GM23338 (cell line): Measurements from ENCODE around the gene RGS17. TPM values are rescaled to one million over a fixed set of nuclear protein-coding genes. Genes with fewer than 3 reads are reported as not detected.

Source experiments
- ATAC-seq: fragments of 200-7000 bp; cut with Tn5 transposase; 3 replicates; pipeline ENCODE4 v1.9.1; 2020
- DNase-seq: peaks from one replicate; pipeline ENCODE4 v3.0.0-alpha.2; 2015; ENCODE audit warnings: low spot score
- H2AFZ ChIP-seq: fragments of 200-600 bp; sonication (generic); 2 replicates; pipeline ENCODE4 v1.8.0; 2016; ENCODE audit warnings: antibody characterized with exemption, mild to moderate bottlenecking, moderate library complexity
- H3F3A ChIP-seq: fragments of 200-600 bp; sonication (generic); replicated peaks from 2 replicates; pipeline ENCODE4 v1.8.0; 2017; ENCODE audit warnings: antibody characterized with exemption, mixed run types, low read depth
- H3K27ac ChIP-seq: fragments of 200-600 bp; sonication (generic); 2 replicates; pipeline ENCODE4 v1.6.1; 2016; ENCODE audit warnings: low read depth
- H3K27me3 ChIP-seq: fragments of 200-600 bp; sonication (generic); 2 replicates; pipeline ENCODE4 v1.8.0; 2016; ENCODE audit warnings: mild to moderate bottlenecking, mixed run types, moderate library complexity; ENCODE audit not compliant: insufficient read depth
- H3K36me3 ChIP-seq: fragments of 200-600 bp; sonication (generic); 2 replicates; pipeline ENCODE4 v1.8.0; 2016; ENCODE audit warnings: mild to moderate bottlenecking; ENCODE audit not compliant: insufficient read depth
- H3K4me1 ChIP-seq: fragments of 200-600 bp; sonication (generic); 2 replicates; pipeline ENCODE4 v1.8.0; 2016; ENCODE audit warnings: mild to moderate bottlenecking, moderate library complexity; ENCODE audit not compliant: insufficient read depth
- H3K4me2 ChIP-seq: fragments of 200-600 bp; sonication (generic); 2 replicates; pipeline ENCODE4 v1.7.1; 2017; ENCODE audit warnings: mixed run types
- H3K4me3 ChIP-seq: fragments of 200-600 bp; sonication (generic); 2 replicates; pipeline ENCODE4 v1.6.1; 2016; ENCODE audit warnings: mixed run types
- H3K79me2 ChIP-seq: fragments of 200-600 bp; sonication (generic); replicated peaks from 2 replicates; pipeline ENCODE4 v1.8.0; 2017; ENCODE audit warnings: mild to moderate bottlenecking; ENCODE audit not compliant: insufficient read depth
- H3K9me2 ChIP-seq: fragments of 200-600 bp; sonication (generic); 2 replicates; pipeline ENCODE4 v1.8.0; 2017; ENCODE audit not compliant: insufficient read depth
- H4K20me1 ChIP-seq: fragments of 200-600 bp; sonication (generic); replicated peaks from 2 replicates; pipeline ENCODE4 v1.8.0; 2017; ENCODE audit warnings: mild to moderate bottlenecking; ENCODE audit not compliant: insufficient read depth
- H3K27ac Mint-ChIP-seq: 2 replicates; pipeline ENCODE4 v1.8.0; 2020; ENCODE audit warnings: inconsistent platforms, mild to moderate bottlenecking, moderate library complexity, mixed read lengths
- H3K27me3 Mint-ChIP-seq: 3 replicates; pipeline ENCODE4 v1.8.0; 2022; ENCODE audit warnings: low read depth, mild to moderate bottlenecking, moderate library complexity, mixed read lengths, inconsistent platforms; ENCODE audit not compliant: insufficient read depth, poor library complexity
- H3K36me3 Mint-ChIP-seq: 3 replicates; pipeline ENCODE4 v1.8.0; 2021; ENCODE audit warnings: low read depth, mild to moderate bottlenecking, inconsistent platforms, moderate library complexity, mixed read lengths
- H3K4me1 Mint-ChIP-seq: 3 replicates; pipeline ENCODE4 v1.8.0; 2020; ENCODE audit warnings: mild to moderate bottlenecking, inconsistent platforms, mixed read lengths
- H3K4me3 Mint-ChIP-seq: 3 replicates; pipeline ENCODE4 v1.8.0; 2021; ENCODE audit warnings: moderate library complexity, mild to moderate bottlenecking, inconsistent platforms, mixed read lengths
- H3K9me3 Mint-ChIP-seq: 3 replicates; pipeline ENCODE4 v1.8.0; 2020; ENCODE audit warnings: moderate library complexity, mild to moderate bottlenecking, inconsistent platforms, mixed read lengths
- CREB1 ChIP-seq: fragments of 250-450 bp; sonication (Bioruptor Pico); IDR thresholded peaks from 2 replicates; pipeline ENCODE4 v1.5.0; 2020; ENCODE audit warnings: low read depth, mild to moderate bottlenecking, moderate library complexity
- EZH2 ChIP-seq: fragments of 200-600 bp; sonication (generic); IDR thresholded peaks from one replicate; pipeline ENCODE4 v1.8.0; 2017; ENCODE audit warnings: antibody characterized with exemption, mild to moderate bottlenecking, low read depth; ENCODE audit not compliant: unreplicated experiment
- EZH2phosphoT487 ChIP-seq: fragments of 200-600 bp; sonication (generic); IDR thresholded peaks from one replicate; pipeline ENCODE4 v1.8.1; 2018; ENCODE audit warnings: antibody characterized with exemption; ENCODE audit not compliant: unreplicated experiment
- JUNB ChIP-seq: IDR thresholded peaks from one replicate; pipeline ENCODE4 v1.6.1; 2016; ENCODE audit warnings: antibody characterized with exemption; ENCODE audit not compliant: unreplicated experiment
- NANOG ChIP-seq: IDR thresholded peaks from 2 replicates; pipeline ENCODE4 v1.6.1; 2016; ENCODE audit warnings: antibody characterized with exemption, borderline replicate concordance
- POLR2AphosphoS5 ChIP-seq: IDR thresholded peaks from 2 replicates; pipeline ENCODE4 v1.6.1; 2016; ENCODE audit warnings: antibody characterized with exemption, low read depth
- STAT1 ChIP-seq: IDR thresholded peaks from one replicate; pipeline ENCODE4 v1.6.1; 2016; ENCODE audit warnings: antibody characterized with exemption; ENCODE audit not compliant: unreplicated experiment
- ZNF114 ChIP-seq: fragments of 250-450 bp; sonication (Bioruptor Pico); IDR thresholded peaks from 2 replicates; pipeline ENCODE4 v1.5.0; 2020; ENCODE audit warnings: mild to moderate bottlenecking, moderate library complexity
- ZNF331 ChIP-seq: fragments of 250-450 bp; sonication (Bioruptor Pico); IDR thresholded peaks from 2 replicates; pipeline ENCODE4 v1.5.0; 2020; ENCODE audit warnings: low read depth, mild to moderate bottlenecking, moderate library complexity
- polyA plus RNA-seq: library from polyadenylated mRNA; unstranded; fragments of >200 nt; fragmentation: Nextera tagmentation; extraction: Ambion mirVana; gene quantifications from 2 replicates; pipeline ENCODE4 v1.2.1, GENCODE V29; 2016
- total RNA-seq: library from RNA; depleted of rRNA; stranded (reverse); fragments of >200 nt; shearing (Covaris generic); gene quantifications from 2 replicates; pipeline ENCODE4 v1.2.3, GENCODE V29; 2014
- TF ChIP-seq, protein P1 (sequence below): fragments of 250-450 bp; sonication (Bioruptor Pico); IDR thresholded peaks from 2 replicates; pipeline ENCODE4 v1.5.0; 2020; ENCODE audit warnings: mild to moderate bottlenecking, moderate library complexity
- TF ChIP-seq, protein P2 (sequence below): IDR thresholded peaks from one replicate; pipeline ENCODE4 v1.6.1; 2018; ENCODE audit warnings: antibody characterized with exemption; ENCODE audit not compliant: unreplicated experiment
- TF ChIP-seq, protein P3 (sequence below), 2 experiments: fragments of 200-600 bp in 1 of 2; sonication (generic) in 1 of 2; conservative IDR thresholded peaks; 2 replicates each; pipeline versions ENCODE4 v1.5.1 to v1.6.1; 2016 to 2017; ENCODE audit warnings: antibody characterized with exemption in 2 of 2, low read depth in 2 of 2, mild to moderate bottlenecking in 2 of 2, moderate library complexity in 1 of 2
- TF ChIP-seq, protein P4 (sequence below): IDR thresholded peaks from 2 replicates; pipeline ENCODE4 v1.6.1; 2016; ENCODE audit warnings: antibody characterized with exemption

RGS17 gene
- total and polyA plus RNA-seq, 2 experiments from 2014 or later, result 12.1 to 12.3 TPM

DNA sequence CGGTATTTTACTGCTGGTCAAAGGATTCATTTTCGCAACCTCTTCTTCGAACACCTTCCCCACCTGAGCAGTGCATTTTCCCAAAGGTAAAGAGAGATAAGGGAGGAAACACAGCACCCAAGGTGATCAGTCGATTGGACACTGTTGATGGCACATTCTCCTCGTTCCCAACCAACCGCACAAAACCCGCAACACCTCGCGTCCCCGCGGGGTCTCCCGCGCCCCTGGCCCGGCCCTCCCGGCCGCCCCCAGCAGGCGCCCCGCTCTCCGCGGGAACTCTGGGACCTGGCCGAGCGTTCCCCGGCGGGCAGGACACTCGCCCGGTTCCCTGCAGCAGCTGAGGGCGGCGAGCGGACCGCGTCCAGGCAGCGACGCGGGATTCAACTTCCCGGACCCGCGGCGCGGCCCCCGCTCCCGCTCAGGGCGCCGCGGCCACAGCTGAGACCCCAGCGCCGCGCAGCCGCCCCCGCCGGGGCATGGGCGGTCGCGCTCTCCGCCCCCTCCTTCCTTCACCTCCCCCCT is 506 bp downstream of the RGS17 start:
- H4K20me1 ChIP-seq, result peaks cover 4% of the 10 kb centered on the region; the same call in 1 of the 2 replicates
- H2AFZ ChIP-seq, result peak overlapping the region; percentile 98
- no peak overlapping the region for H3K27ac ChIP-seq
- Mint-ChIP-seq H3K27ac (no peak overlapping the region), H3K36me3 (peaks cover 11% of the 10 kb centered on the region; the same call in 1 of the 3 replicates), H3K4me1 (peaks cover 19% of the 10 kb centered on the region), H3K4me3 (peak overlapping the region; percentile 92), H3K9me3 (peaks cover 6% of the 10 kb centered on the region; the same call in 2 of the 3 replicates), H3K27me3 (peaks cover 28% of the 10 kb centered on the region)
- H3K79me2 ChIP-seq, result peaks cover 17% of the 10 kb centered on the region
- ATAC-seq, result peak; percentile 52
- peak overlapping the region; percentile 95 for H3K4me2 ChIP-seq
- no peak for TF ChIP-seq POLR2AphosphoS5
- no peak for TF ChIP-seq NANOG
- no peak for TF ChIP-seq CREB1 (CRISPR knock-in tag)
- TF ChIP-seq, protein P1, sequence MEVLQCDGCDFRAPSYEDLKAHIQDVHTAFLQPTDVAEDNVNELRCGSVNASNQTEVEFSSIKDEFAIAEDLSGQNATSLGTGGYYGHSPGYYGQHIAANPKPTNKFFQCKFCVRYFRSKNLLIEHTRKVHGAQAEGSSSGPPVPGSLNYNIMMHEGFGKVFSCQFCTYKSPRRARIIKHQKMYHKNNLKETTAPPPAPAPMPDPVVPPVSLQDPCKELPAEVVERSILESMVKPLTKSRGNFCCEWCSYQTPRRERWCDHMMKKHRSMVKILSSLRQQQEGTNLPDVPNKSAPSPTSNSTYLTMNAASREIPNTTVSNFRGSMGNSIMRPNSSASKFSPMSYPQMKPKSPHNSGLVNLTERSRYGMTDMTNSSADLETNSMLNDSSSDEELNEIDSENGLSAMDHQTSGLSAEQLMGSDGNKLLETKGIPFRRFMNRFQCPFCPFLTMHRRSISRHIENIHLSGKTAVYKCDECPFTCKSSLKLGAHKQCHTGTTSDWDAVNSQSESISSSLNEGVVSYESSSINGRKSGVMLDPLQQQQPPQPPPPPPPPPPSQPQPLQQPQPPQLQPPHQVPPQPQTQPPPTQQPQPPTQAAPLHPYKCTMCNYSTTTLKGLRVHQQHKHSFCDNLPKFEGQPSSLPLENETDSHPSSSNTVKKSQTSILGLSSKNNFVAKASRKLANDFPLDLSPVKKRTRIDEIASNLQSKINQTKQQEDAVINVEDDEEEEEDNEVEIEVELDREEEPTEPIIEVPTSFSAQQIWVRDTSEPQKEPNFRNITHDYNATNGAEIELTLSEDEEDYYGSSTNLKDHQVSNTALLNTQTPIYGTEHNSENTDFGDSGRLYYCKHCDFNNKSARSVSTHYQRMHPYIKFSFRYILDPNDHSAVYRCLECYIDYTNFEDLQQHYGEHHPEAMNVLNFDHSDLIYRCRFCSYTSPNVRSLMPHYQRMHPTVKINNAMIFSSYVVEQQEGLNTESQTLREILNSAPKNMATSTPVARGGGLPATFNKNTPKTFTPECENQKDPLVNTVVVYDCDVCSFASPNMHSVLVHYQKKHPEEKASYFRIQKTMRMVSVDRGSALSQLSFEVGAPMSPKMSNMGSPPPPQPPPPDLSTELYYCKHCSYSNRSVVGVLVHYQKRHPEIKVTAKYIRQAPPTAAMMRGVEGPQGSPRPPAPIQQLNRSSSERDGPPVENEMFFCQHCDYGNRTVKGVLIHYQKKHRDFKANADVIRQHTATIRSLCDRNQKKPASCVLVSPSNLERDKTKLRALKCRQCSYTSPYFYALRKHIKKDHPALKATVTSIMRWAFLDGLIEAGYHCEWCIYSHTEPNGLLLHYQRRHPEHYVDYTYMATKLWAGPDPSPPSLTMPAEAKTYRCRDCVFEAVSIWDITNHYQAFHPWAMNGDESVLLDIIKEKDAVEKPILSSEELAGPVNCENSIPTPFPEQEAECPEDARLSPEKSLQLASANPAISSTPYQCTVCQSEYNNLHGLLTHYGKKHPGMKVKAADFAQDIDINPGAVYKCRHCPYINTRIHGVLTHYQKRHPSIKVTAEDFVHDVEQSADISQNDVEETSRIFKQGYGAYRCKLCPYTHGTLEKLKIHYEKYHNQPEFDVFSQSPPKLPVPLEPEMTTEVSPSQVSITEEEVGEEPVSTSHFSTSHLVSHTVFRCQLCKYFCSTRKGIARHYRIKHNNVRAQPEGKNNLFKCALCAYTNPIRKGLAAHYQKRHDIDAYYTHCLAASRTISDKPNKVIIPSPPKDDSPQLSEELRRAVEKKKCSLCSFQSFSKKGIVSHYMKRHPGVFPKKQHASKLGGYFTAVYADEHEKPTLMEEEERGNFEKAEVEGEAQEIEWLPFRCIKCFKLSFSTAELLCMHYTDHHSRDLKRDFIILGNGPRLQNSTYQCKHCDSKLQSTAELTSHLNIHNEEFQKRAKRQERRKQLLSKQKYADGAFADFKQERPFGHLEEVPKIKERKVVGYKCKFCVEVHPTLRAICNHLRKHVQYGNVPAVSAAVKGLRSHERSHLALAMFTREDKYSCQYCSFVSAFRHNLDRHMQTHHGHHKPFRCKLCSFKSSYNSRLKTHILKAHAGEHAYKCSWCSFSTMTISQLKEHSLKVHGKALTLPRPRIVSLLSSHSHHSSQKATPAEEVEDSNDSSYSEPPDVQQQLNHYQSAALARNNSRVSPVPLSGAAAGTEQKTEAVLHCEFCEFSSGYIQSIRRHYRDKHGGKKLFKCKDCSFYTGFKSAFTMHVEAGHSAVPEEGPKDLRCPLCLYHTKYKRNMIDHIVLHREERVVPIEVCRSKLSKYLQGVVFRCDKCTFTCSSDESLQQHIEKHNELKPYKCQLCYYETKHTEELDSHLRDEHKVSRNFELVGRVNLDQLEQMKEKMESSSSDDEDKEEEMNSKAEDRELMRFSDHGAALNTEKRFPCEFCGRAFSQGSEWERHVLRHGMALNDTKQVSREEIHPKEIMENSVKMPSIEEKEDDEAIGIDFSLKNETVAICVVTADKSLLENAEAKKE (CRISPR knock-in tag), result no peak
- TF ChIP-seq, protein P2, sequence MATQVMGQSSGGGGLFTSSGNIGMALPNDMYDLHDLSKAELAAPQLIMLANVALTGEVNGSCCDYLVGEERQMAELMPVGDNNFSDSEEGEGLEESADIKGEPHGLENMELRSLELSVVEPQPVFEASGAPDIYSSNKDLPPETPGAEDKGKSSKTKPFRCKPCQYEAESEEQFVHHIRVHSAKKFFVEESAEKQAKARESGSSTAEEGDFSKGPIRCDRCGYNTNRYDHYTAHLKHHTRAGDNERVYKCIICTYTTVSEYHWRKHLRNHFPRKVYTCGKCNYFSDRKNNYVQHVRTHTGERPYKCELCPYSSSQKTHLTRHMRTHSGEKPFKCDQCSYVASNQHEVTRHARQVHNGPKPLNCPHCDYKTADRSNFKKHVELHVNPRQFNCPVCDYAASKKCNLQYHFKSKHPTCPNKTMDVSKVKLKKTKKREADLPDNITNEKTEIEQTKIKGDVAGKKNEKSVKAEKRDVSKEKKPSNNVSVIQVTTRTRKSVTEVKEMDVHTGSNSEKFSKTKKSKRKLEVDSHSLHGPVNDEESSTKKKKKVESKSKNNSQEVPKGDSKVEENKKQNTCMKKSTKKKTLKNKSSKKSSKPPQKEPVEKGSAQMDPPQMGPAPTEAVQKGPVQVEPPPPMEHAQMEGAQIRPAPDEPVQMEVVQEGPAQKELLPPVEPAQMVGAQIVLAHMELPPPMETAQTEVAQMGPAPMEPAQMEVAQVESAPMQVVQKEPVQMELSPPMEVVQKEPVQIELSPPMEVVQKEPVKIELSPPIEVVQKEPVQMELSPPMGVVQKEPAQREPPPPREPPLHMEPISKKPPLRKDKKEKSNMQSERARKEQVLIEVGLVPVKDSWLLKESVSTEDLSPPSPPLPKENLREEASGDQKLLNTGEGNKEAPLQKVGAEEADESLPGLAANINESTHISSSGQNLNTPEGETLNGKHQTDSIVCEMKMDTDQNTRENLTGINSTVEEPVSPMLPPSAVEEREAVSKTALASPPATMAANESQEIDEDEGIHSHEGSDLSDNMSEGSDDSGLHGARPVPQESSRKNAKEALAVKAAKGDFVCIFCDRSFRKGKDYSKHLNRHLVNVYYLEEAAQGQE, result no peak
- TF ChIP-seq JUNB, result no peak
- no peak for TF ChIP-seq ZNF331 (CRISPR knock-in tag)
- TF ChIP-seq, protein P3, sequence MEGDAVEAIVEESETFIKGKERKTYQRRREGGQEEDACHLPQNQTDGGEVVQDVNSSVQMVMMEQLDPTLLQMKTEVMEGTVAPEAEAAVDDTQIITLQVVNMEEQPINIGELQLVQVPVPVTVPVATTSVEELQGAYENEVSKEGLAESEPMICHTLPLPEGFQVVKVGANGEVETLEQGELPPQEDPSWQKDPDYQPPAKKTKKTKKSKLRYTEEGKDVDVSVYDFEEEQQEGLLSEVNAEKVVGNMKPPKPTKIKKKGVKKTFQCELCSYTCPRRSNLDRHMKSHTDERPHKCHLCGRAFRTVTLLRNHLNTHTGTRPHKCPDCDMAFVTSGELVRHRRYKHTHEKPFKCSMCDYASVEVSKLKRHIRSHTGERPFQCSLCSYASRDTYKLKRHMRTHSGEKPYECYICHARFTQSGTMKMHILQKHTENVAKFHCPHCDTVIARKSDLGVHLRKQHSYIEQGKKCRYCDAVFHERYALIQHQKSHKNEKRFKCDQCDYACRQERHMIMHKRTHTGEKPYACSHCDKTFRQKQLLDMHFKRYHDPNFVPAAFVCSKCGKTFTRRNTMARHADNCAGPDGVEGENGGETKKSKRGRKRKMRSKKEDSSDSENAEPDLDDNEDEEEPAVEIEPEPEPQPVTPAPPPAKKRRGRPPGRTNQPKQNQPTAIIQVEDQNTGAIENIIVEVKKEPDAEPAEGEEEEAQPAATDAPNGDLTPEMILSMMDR (conservative IDR thresholded peaks at IDR 0.05; ENCODE audit: low read depth in 2 of 2), result no peak
- TF ChIP-seq, protein P4, sequence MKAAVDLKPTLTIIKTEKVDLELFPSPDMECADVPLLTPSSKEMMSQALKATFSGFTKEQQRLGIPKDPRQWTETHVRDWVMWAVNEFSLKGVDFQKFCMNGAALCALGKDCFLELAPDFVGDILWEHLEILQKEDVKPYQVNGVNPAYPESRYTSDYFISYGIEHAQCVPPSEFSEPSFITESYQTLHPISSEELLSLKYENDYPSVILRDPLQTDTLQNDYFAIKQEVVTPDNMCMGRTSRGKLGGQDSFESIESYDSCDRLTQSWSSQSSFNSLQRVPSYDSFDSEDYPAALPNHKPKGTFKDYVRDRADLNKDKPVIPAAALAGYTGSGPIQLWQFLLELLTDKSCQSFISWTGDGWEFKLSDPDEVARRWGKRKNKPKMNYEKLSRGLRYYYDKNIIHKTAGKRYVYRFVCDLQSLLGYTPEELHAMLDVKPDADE, result no peak
- TF ChIP-seq EZH2, result no peak
- TF ChIP-seq EZH2phosphoT487, result no peak
- TF ChIP-seq STAT1, result no peak
- no peak for TF ChIP-seq ZNF114 (CRISPR knock-in tag)
- no peaks in the 10 kb centered on the region for H3K36me3 ChIP-seq
- no peaks in the 10 kb centered on the region for H3K9me2 ChIP-seq
- H3F3A ChIP-seq, result peaks cover 4% of the 10 kb centered on the region; the same call in 1 of the 2 replicates
- DNase-seq, result peak; percentile 32
- H3K4me3 ChIP-seq, result peak overlapping the region; percentile 95
- peaks cover 39% of the 10 kb centered on the region for H3K27me3 ChIP-seq
- peaks cover 23% of the 10 kb centered on the region for H3K4me1 ChIP-seq
